Smooth muscle cell (in vitro differentiated cells): ENCODE results near the gene APOO. TPM values are rescaled to one million over a fixed set of nuclear protein-coding genes. Genes with fewer than 3 reads are reported as not detected.

Source experiments
- DNase-seq: peaks from one replicate; lab custom pipeline; 2025; ENCODE audit not compliant: unreplicated experiment; lab: John Stamatoyannopoulos, UW
- H2AFZ ChIP-seq: fragments of 200-600 bp; sonication (generic); 2 replicates; pipeline ENCODE4 v1.6.0; 2016; ENCODE audit warnings: antibody characterized with exemption, low read depth, mild to moderate bottlenecking
- H3F3A ChIP-seq: fragments of 200-600 bp; sonication (generic); 2 replicates; pipeline ENCODE4 v1.6.0; 2017; ENCODE audit warnings: antibody characterized with exemption, low read depth
- H3K27ac ChIP-seq: fragments of 200-600 bp; sonication (generic); 2 replicates; pipeline ENCODE4 v1.5.1; 2016; ENCODE audit warnings: low read depth, mild to moderate bottlenecking
- H3K27me3 ChIP-seq: fragments of 200-600 bp; sonication (generic); 2 replicates; pipeline ENCODE4 v1.6.1; 2016; ENCODE audit warnings: low read depth, mild to moderate bottlenecking
- H3K36me3 ChIP-seq: fragments of 200-600 bp; sonication (generic); 2 replicates; pipeline ENCODE4 v1.5.1; 2016; ENCODE audit warnings: low read depth
- H3K4me1 ChIP-seq: fragments of 200-600 bp; sonication (generic); 2 replicates; pipeline ENCODE4 v1.5.1; 2016; ENCODE audit warnings: low read depth
- H3K4me2 ChIP-seq: fragments of 200-600 bp; sonication (generic); 2 replicates; pipeline ENCODE4 v1.6.0; 2016; ENCODE audit warnings: mild to moderate bottlenecking
- H3K4me3 ChIP-seq: fragments of 200-600 bp; sonication (generic); 2 replicates; pipeline ENCODE4 v1.5.1; 2016; ENCODE audit warnings: mild to moderate bottlenecking
- H3K79me2 ChIP-seq: fragments of 200-600 bp; sonication (generic); 2 replicates; pipeline ENCODE4 v1.6.0; 2016; ENCODE audit warnings: low read depth, mild to moderate bottlenecking
- H3K9ac ChIP-seq: fragments of 200-600 bp; sonication (generic); 2 replicates; pipeline ENCODE4 v1.6.0; 2016; ENCODE audit warnings: low read depth
- H3K9me3 ChIP-seq: fragments of 200-600 bp; sonication (generic); replicated peaks from 2 replicates; pipeline ENCODE4 v1.5.1; 2016; ENCODE audit warnings: low read depth
- H4K20me1 ChIP-seq: fragments of 200-600 bp; sonication (generic); 2 replicates; pipeline ENCODE4 v1.6.0; 2016; ENCODE audit warnings: low read depth
- WGBS: methylation state at CpG from one replicate; pipeline ENCODE4 v1.1.7; 2016; ENCODE audit warnings: low lambda C conversion rate; 5-methylcytosine and 5-hydroxymethylcytosine counted together
- polyA plus RNA-seq: library from polyadenylated mRNA; unstranded; fragments of >200 nt; fragmentation: Nextera tagmentation; extraction: Ambion mirVana; gene quantifications from 2 replicates; pipeline ENCODE4 v1.2.1, GENCODE V29; 2016
- total RNA-seq: library from RNA; depleted of rRNA; stranded (reverse); fragments of >200 nt; gene quantifications from 2 replicates; pipeline ENCODE4 v1.2.3, GENCODE V29; 2014
- TF ChIP-seq, protein P1 (sequence below): fragments of 200-600 bp; sonication (generic); IDR thresholded peaks from 2 replicates; pipeline ENCODE4 v1.5.1; 2017; ENCODE audit warnings: borderline replicate concordance, mild to moderate bottlenecking, antibody characterized with exemption; ENCODE audit not compliant: insufficient read depth, poor library complexity, severe bottlenecking

Gene APOO
- total and polyA plus RNA-seq, 2 experiments from 2014 or later, result 38.7 to 54.3 TPM

- H3K36me3 ChIP-seq, result no peaks in the 10 kb centered on the region
- H2AFZ ChIP-seq, result no peak overlapping the region
- peaks cover 35% of the 10 kb centered on the region for H3K4me1 ChIP-seq
- peak overlapping the region; percentile 67 for H3K4me2 ChIP-seq
- no peak for DNase-seq
- peak overlapping the region; percentile 36 for H3K9ac ChIP-seq
- no peaks in the 10 kb centered on the region for H3K9me3 ChIP-seq
- H4K20me1 ChIP-seq, result no peaks in the 10 kb centered on the region
- TF ChIP-seq, protein P1, sequence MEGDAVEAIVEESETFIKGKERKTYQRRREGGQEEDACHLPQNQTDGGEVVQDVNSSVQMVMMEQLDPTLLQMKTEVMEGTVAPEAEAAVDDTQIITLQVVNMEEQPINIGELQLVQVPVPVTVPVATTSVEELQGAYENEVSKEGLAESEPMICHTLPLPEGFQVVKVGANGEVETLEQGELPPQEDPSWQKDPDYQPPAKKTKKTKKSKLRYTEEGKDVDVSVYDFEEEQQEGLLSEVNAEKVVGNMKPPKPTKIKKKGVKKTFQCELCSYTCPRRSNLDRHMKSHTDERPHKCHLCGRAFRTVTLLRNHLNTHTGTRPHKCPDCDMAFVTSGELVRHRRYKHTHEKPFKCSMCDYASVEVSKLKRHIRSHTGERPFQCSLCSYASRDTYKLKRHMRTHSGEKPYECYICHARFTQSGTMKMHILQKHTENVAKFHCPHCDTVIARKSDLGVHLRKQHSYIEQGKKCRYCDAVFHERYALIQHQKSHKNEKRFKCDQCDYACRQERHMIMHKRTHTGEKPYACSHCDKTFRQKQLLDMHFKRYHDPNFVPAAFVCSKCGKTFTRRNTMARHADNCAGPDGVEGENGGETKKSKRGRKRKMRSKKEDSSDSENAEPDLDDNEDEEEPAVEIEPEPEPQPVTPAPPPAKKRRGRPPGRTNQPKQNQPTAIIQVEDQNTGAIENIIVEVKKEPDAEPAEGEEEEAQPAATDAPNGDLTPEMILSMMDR, result peak; percentile 60
- peak overlapping the region; percentile 95 for H3K27ac ChIP-seq
- no peaks in the 10 kb centered on the region for H3K27me3 ChIP-seq
- 73% methylated on average over 1 of the region's 1 CpG for WGBS
- H3F3A ChIP-seq, result peaks cover 30% of the 10 kb centered on the region
- peak overlapping the region; percentile 17 for H3K4me3 ChIP-seq
- peaks cover 9% of the 10 kb centered on the region for H3K79me2 ChIP-seq
These were observed 5.9 kb downstream of the APOO start for GRCh38 chrX:23901805-23902204.

GRCh38 chrX:23901060-23901459 lies 6.7 kb downstream of the APOO start:
- WGBS, result 62% methylated on average over 3 of the region's 3 CpGs
- Histone ChIP-seq H4K20me1 (no peaks in the 10 kb centered on the region), H3K4me2 (peak overlapping the region; percentile 68), H3K4me1 (peaks cover 34% of the 10 kb centered on the region), H3K9ac (peak overlapping the region; percentile 73), H3K36me3 (no peaks in the 10 kb centered on the region), H3K27me3 (no peaks in the 10 kb centered on the region), H2AFZ (no peak overlapping the region), H3K79me2 (peaks cover 2% of the 10 kb centered on the region), H3K27ac (peak overlapping the region; percentile 95), H3K9me3 (no peaks in the 10 kb centered on the region), H3F3A (peaks cover 28% of the 10 kb centered on the region), H3K4me3 (no peak overlapping the region)
- no peak for DNase-seq
- TF ChIP-seq, protein P1, result no peak

GRCh38 chrX:23900220-23900797 lies 7.4 kb downstream of the APOO start:
- Histone ChIP-seq H3K27me3 (no peaks in the 10 kb centered on the region), H3K4me3 (no peak overlapping the region), H3K27ac (peak overlapping the region; percentile 95), H2AFZ (no peak overlapping the region), H3K9me3 (no peaks in the 10 kb centered on the region), H3K4me2 (peak overlapping the region; percentile 68), H3K4me1 (peaks cover 34% of the 10 kb centered on the region), H3K79me2 (no peaks in the 10 kb centered on the region), H3K36me3 (no peaks in the 10 kb centered on the region), H3K9ac (peak overlapping the region; percentile 73), H3F3A (peaks cover 28% of the 10 kb centered on the region), H4K20me1 (no peaks in the 10 kb centered on the region)
- TF ChIP-seq, protein P1, result no peak
- WGBS, result 50% methylated on average over 12 of the region's 12 CpGs
- DNase-seq, result no peak

- H3K4me2 ChIP-seq, result peak overlapping the region; percentile 71
These were observed 9.3 kb downstream of the APOO start for GRCh38 chrX:23898412-23898959.

More at GRCh38 chrX:23898412-23898959, 9.3 kb downstream of the APOO start:
- WGBS, result 58% methylated on average over 3 of the region's 3 CpGs
- DNase-seq, result no peak
- Histone ChIP-seq H3K36me3 (no peaks in the 10 kb centered on the region), H3K4me1 (peaks cover 34% of the 10 kb centered on the region), H3K4me3 (no peak overlapping the region), H4K20me1 (no peaks in the 10 kb centered on the region), H3F3A (peaks cover 28% of the 10 kb centered on the region), H3K27ac (peak overlapping the region; percentile 95), H3K27me3 (no peaks in the 10 kb centered on the region), H3K9me3 (no peaks in the 10 kb centered on the region), H2AFZ (peak overlapping the region; percentile 40), H3K9ac (peak overlapping the region; percentile 74), H3K79me2 (peaks cover 11% of the 10 kb centered on the region)
- TF ChIP-seq, protein P1, result no peak
